ENCODE measurements around the gene TMEM185B. TPM values are rescaled to one million over a fixed set of nuclear protein-coding genes. Genes with fewer than 3 reads are reported as not detected.

The TMEM185B gene
- total RNA-seq, 4 donors from 2014 or later, result 12.1 to 23.2 (median 17.8) TPM

GRCh38 chr2:120254178-120254577 is 31.0 kb upstream of the TMEM185B start:
- H3K27ac ChIP-seq, result peak overlapping the region in 1 of 4 donors; percentile 91
- no peak for DNase-seq
- TF ChIP-seq EP300 (IDR thresholded peaks at IDR 0.05; ENCODE audit: low read depth) (no peak), POLR2AphosphoS5 (IDR thresholded peaks at IDR 0.05) (no peak), POLR2A (IDR thresholded peaks at IDR 0.05) (no peak), CTCF (IDR thresholded peaks at IDR 0.05) (no peak)

GRCh38 chr2:120253021-120253882 is 30.1 kb upstream of the TMEM185B start:
- Histone ChIP-seq H3K36me3 (no peaks in the 10 kb centered on the region), H3K27me3 (no peaks in the 10 kb centered on the region), H3K9me3 (no peaks in the 10 kb centered on the region), H3K4me1 (peaks cover 5 to 31% (median 11%) of the 10 kb centered on the region in 4 donors), H3K27ac (peak overlapping the region; percentile 91 to 96 (median 94)), H3K4me3 (peak overlapping the region; percentile 80 to 96 (median 86))
- DNase-seq, result peak; percentile 80
- WGBS, 2 donors (ENCODE audit: low coverage in 1 of 2), result 1% methylated on average over 31 of the region's 60 CpGs; no CpG with 5 or more reads in 1 of the 2 donors
- TF ChIP-seq CTCF (IDR thresholded peaks at IDR 0.05) (peak; percentile 28 to 49 (median 30)), POLR2AphosphoS5 (IDR thresholded peaks at IDR 0.05) (peak in 2 of 3 donors; percentile 11 to 25), POLR2A (IDR thresholded peaks at IDR 0.05) (no peak)
- in situ Hi-C loops (cut with MboI; ENCODE audit: low pct_ligation_motif_present in 1 of 4, low pct_unique_long_range_greater_than_20kb in 1 of 4, low sequenced_read_pairs in 3 of 4) (no loop called here), intact Hi-C loops (cut with DNase I; ENCODE audit: low total_unique reads) (loop anchor here (10.0 kb wide), 1 partner anchor 62 kb away; no protein-coding TSS in a partner anchor)

More at GRCh38 chr2:120254178-120254577, 31.0 kb upstream of the TMEM185B start:
- 57 to 79% methylated on average over 4 to 8 of the region's 8 CpGs for WGBS, 2 donors (ENCODE audit: low coverage in 1 of 2)
- no peaks in the 10 kb centered on the region for H3K27me3 ChIP-seq
- no peaks in the 10 kb centered on the region for H3K36me3 ChIP-seq
- H3K4me3 ChIP-seq, result peak overlapping the region in 3 of 4 donors; percentile 80 to 96 (median 87)
- H3K9me3 ChIP-seq, result no peaks in the 10 kb centered on the region
- peaks cover 5 to 31% (median 11%) of the 10 kb centered on the region in 4 donors for H3K4me1 ChIP-seq
- intact Hi-C loops (cut with DNase I; ENCODE audit: low total_unique reads) (loop anchor here (10.0 kb wide), 1 partner anchor 61 kb away; no protein-coding TSS in a partner anchor), in situ Hi-C loops (cut with MboI; ENCODE audit: low pct_ligation_motif_present in 1 of 4, low pct_unique_long_range_greater_than_20kb in 1 of 4, low sequenced_read_pairs in 3 of 4) (no loop called here)

- TF ChIP-seq EP300 (IDR thresholded peaks at IDR 0.05; ENCODE audit: low read depth), result no peak
- TF ChIP-seq POLR2A (IDR thresholded peaks at IDR 0.05), result peak; percentile 91
- peak; percentile 85 to 95 (median 88) for TF ChIP-seq POLR2AphosphoS5 (IDR thresholded peaks at IDR 0.05)
- no peak for TF ChIP-seq CTCF (IDR thresholded peaks at IDR 0.05)
- Histone ChIP-seq H3K36me3 (no peaks in the 10 kb centered on the region), H3K27ac (peak within 1 kb of the TSS; percentile 91 to 96 (median 94)), H3K27me3 (no peaks in the 10 kb centered on the region), H3K4me3 (peak within 1 kb of the TSS; percentile 80 to 96 (median 86)), H3K4me1 (peaks cover 5 to 26% (median 11%) of the 10 kb centered on the region in 4 donors), H3K9me3 (no peaks in the 10 kb centered on the region)
- DNase-seq, result peak; percentile 100
- intact Hi-C loops (cut with DNase I; ENCODE audit: low total_unique reads), result loop anchor here (10.0 kb wide), 1 partner anchor 62 kb away; no protein-coding TSS in a partner anchor
- WGBS, 2 donors (ENCODE audit: low coverage in 1 of 2), result 0 to 2% methylated on average over 1 to 51 of the region's 71 CpGs
- in situ Hi-C loops (cut with MboI; ENCODE audit: low pct_ligation_motif_present in 1 of 4, low pct_unique_long_range_greater_than_20kb in 1 of 4, low sequenced_read_pairs in 3 of 4), result no loop called here
Observed at GRCh38 chr2:120252225-120253020, 29.2 kb upstream of the TMEM185B start, which contains the start of gene RALB. RALB (plus strand) TSS chr2:120252852; CDS start chr2:120278665, 25,813 bp downstream.
